ENCODE measurements around the gene LEMD1.

DNA sequence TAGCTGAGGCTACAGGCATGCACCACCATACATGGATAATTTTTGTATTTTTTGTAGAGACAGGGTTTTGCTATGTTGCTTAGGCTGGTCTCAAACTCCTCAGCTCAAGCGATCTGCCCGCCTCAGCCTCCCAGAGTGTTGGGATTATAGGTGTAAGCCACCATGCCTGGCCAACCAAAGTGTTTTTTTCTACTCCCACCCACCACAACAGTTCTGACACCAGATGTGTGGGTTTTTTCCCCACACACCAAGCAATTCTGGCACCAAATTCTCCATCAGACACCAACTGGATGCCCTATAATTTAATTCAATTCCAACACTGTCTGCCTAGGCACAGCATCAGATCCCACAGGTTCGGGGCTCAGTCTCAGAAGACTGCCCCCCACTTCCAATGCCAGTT is 44.5 kb downstream of the LEMD1 start:
- TF ChIP-seq, protein P1, sequence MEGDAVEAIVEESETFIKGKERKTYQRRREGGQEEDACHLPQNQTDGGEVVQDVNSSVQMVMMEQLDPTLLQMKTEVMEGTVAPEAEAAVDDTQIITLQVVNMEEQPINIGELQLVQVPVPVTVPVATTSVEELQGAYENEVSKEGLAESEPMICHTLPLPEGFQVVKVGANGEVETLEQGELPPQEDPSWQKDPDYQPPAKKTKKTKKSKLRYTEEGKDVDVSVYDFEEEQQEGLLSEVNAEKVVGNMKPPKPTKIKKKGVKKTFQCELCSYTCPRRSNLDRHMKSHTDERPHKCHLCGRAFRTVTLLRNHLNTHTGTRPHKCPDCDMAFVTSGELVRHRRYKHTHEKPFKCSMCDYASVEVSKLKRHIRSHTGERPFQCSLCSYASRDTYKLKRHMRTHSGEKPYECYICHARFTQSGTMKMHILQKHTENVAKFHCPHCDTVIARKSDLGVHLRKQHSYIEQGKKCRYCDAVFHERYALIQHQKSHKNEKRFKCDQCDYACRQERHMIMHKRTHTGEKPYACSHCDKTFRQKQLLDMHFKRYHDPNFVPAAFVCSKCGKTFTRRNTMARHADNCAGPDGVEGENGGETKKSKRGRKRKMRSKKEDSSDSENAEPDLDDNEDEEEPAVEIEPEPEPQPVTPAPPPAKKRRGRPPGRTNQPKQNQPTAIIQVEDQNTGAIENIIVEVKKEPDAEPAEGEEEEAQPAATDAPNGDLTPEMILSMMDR (IDR thresholded peaks at IDR 0.05) = no peak
- TF ChIP-seq POLR2A (IDR thresholded peaks at IDR 0.05) = no peak
